B cell (primary cell): ENCODE data around the gene RAI1. TPM values are rescaled to one million over a fixed set of nuclear protein-coding genes. Genes with fewer than 3 reads are reported as not detected.

ENCODE experiments used
- ATAC-seq: fragments of 200-7000 bp; cut with Tn5 transposase; one replicate; pipeline ENCODE4 v1.10.0; 2021; ENCODE audit warnings: low read depth, mild to moderate bottlenecking, moderate number of reproducible peaks, moderate library complexity
- CTCF ChIA-PET: fragments of 350-600 bp; sonication (Branson Sonifier 250); formaldehyde crosslinking; loops from one replicate; lab custom pipeline; 2021; ENCODE audit warnings: antibody characterized with exemption, inconsistent platforms; lab: Charles Lee
- POLR2A ChIA-PET: fragments of 350-600 bp; sonication (Branson Sonifier 250); formaldehyde crosslinking; loops from one replicate; lab custom pipeline; 2021; ENCODE audit warnings: antibody characterized with exemption; lab: Charles Lee
- DNase-seq: peaks from one replicate; pipeline ENCODE4 v3.0.0; 2013
- H2AFZ ChIP-seq: 2 replicates; pipeline ENCODE4 v1.6.1; 2012; ENCODE audit warnings: mild to moderate bottlenecking, low read depth, low read length; ENCODE audit not compliant: insufficient read depth, poor library complexity, severe bottlenecking
- H3K27ac ChIP-seq, 2 donors: 1 replicate in 1 of 2; 2 replicates in 1 of 2; pipeline ENCODE4 v1.5.1; 2012 to 2013; ENCODE audit warnings: low read length in 2 of 2, mild to moderate bottlenecking in 2 of 2, moderate library complexity in 1 of 2
- H3K27me3 ChIP-seq, 4 experiments: fragments of 200-600 bp in 1 of 4; sonication (generic) in 1 of 4; replicated peaks in 1 of 4; 1 replicate in 2 of 4; 2 replicates in 2 of 4; pipeline versions ENCODE4 v1.6.1 to v1.7.0; 2013 to 2016; ENCODE audit warnings: low read length in 3 of 4, mild to moderate bottlenecking in 2 of 4, mixed read lengths in 1 of 4, moderate library complexity in 1 of 4; ENCODE audit not compliant: insufficient read depth in 4 of 4, control insufficient read depth in 3 of 4; ENCODE audit errors: control extremely low read depth in 1 of 4
- H3K36me3 ChIP-seq, 2 experiments: replicated peaks in 1 of 2; 1 replicate in 1 of 2; 2 replicates in 1 of 2; pipeline versions ENCODE4 v1.6.1 to v1.7.1; 2013; ENCODE audit warnings: low read length in 1 of 2; ENCODE audit not compliant: insufficient read depth in 2 of 2, control insufficient read depth in 1 of 2; ENCODE audit errors: control extremely low read depth in 1 of 2, extremely low read depth in 1 of 2
- H3K4me1 ChIP-seq, 2 donors: fragments of 200-600 bp in 1 of 2; sonication (generic) in 1 of 2; 1 replicate in 1 of 2; 2 replicates in 1 of 2; pipeline versions ENCODE4 v1.5.1 to v1.6.1; 2013 to 2017; ENCODE audit warnings: low read length in 2 of 2; ENCODE audit not compliant: control insufficient read depth in 2 of 2, insufficient read depth in 2 of 2
- H3K4me2 ChIP-seq: replicated peaks from 2 replicates; pipeline ENCODE3; 2012; ENCODE audit warnings: mild to moderate bottlenecking, low read depth, low read length; ENCODE audit not compliant: poor library complexity, severe bottlenecking
- H3K4me3 ChIP-seq, 5 experiments: fragments of 200-600 bp in 1 of 5; sonication (generic) in 1 of 5; 1 replicate in 3 of 5; 2 replicates in 2 of 5; pipeline versions ENCODE4 v1.5.1 to v1.7.0; 2011 to 2016; ENCODE audit warnings: low read length in 4 of 5, mild to moderate bottlenecking in 4 of 5, low read depth in 2 of 5, control low read depth in 1 of 5, moderate library complexity in 1 of 5; ENCODE audit not compliant: insufficient read depth in 1 of 5; ENCODE audit errors: control extremely low read depth in 1 of 5, extremely low read depth in 1 of 5
- H3K79me2 ChIP-seq: fragments of 200-600 bp; sonication (generic); one replicate; pipeline ENCODE4 v1.6.0; 2016; ENCODE audit warnings: low read length; ENCODE audit not compliant: control insufficient read depth, insufficient read depth
- H3K9ac ChIP-seq: fragments of 200-600 bp; sonication (generic); 2 replicates; pipeline ENCODE4 v1.6.1; 2017; ENCODE audit warnings: mild to moderate bottlenecking, low read length, moderate library complexity
- H3K9me3 ChIP-seq, 3 donors: one replicate each; pipeline versions ENCODE4 v1.6.1 to v1.7.1; 2013; ENCODE audit warnings: low read length in 2 of 3; ENCODE audit not compliant: control insufficient read depth in 2 of 3, insufficient read depth in 1 of 3; ENCODE audit errors: control extremely low read depth in 1 of 3
- H4K20me1 ChIP-seq: 2 replicates; pipeline ENCODE4 v1.6.0; 2012; ENCODE audit warnings: mild to moderate bottlenecking, low read length; ENCODE audit not compliant: insufficient read depth, control insufficient read depth, poor library complexity, severe bottlenecking
- H3K27ac Mint-ChIP-seq: one replicate; pipeline ENCODE4 v1.8.0; 2021; ENCODE audit warnings: mixed read lengths
- H3K27me3 Mint-ChIP-seq: one replicate; pipeline ENCODE4 v1.8.0; 2021; ENCODE audit warnings: mixed read lengths
- H3K4me1 Mint-ChIP-seq: one replicate; pipeline ENCODE4 v1.8.0; 2021; ENCODE audit warnings: mixed read lengths
- H3K4me3 Mint-ChIP-seq: one replicate; pipeline ENCODE4 v1.8.0; 2021; ENCODE audit warnings: mixed read lengths
- H3K9me3 Mint-ChIP-seq: one replicate; pipeline ENCODE4 v1.8.0; 2022; ENCODE audit warnings: mixed read lengths; ENCODE audit not compliant: insufficient read depth
- EZH2 ChIP-seq: IDR thresholded peaks from 2 replicates; pipeline ENCODE4 v1.6.1; 2012; ENCODE audit warnings: borderline replicate concordance, low read depth, mild to moderate bottlenecking, moderate library complexity, low read length; ENCODE audit not compliant: insufficient read depth, poor library complexity, severe bottlenecking
- WGBS: methylation state at CpG from one replicate; pipeline ENCODE4 v1.1.5; 2013; ENCODE audit warnings: missing lambda C conversion rate; ENCODE audit not compliant: insufficient coverage; 5-methylcytosine and 5-hydroxymethylcytosine counted together
- intact Hi-C: fragments of 100-400 bp; cut with micrococcal nuclease; formaldehyde crosslinking; loops from one replicate; pipeline ENCODE4 v1.10.0; 2022
- polyA plus RNA-seq: library from polyadenylated mRNA; depleted of rRNA; stranded (reverse); fragments of >200 nt; gene quantifications from 2 replicates; pipeline ENCODE4 v1.2.3, GENCODE V29; 2012
- total RNA-seq, 2 donors: library from RNA; stranded (reverse); fragments of 120-200 nt in 1 of 2; gene quantifications; 1 replicate in 1 of 2; 2 replicates in 1 of 2; pipeline versions ENCODE4 v1.2.3 to v1.2.4, GENCODE V29; 2013 to 2022
- TF ChIP-seq, protein P1 (sequence below): fragments of 200-600 bp; IDR thresholded peaks from one replicate; pipeline ENCODE4 v1.8.0; 2022; ENCODE audit warnings: antibody characterized with exemption, mild to moderate bottlenecking

RAI1 gene
- total and polyA plus RNA-seq, 2 donors (not counting 1 experiment from before 2014, with no cell fraction given), result 4.7 to 34.0 TPM

DNA sequence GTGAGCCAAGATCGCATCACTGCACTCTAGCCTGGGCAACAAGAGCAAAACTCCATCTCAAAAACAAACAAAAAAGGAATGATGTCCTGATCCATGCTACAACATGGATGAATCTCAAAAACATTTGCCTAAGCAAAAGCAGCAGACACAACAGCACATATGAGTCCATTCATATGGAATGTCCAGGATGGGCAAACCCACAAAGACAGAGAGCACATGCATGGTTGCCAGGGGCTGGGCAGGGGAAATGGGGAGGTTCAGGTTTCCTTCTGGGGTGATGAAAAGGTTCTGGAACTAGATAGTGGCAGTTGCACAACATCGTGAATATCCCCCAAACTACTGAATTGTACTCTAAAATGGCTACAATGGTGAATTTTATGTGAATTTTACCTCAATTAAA, 35.3 kb upstream of the RAI1 start:
- peaks cover 2% of the 10 kb centered on the region for H3K9me3 Mint-ChIP-seq
- ATAC-seq, result no peak
- ChIA-PET CTCF (interaction anchor here (0.9 kb wide), 1 partner anchor 32 kb away, joined by 3 read pairs; no protein-coding TSS in a partner anchor), POLR2A (no interaction called here)
- Histone ChIP-seq H3K9ac (no peak overlapping the region), H3K4me3 (no peak overlapping the region), H3K79me2 (no peaks in the 10 kb centered on the region), H3K27me3 (peaks cover 0 to 2% (median 0%) of the 10 kb centered on the region in 4 experiments), H4K20me1 (no peaks in the 10 kb centered on the region), H3K9me3 (peaks cover 0 to 16% (median 0%) of the 10 kb centered on the region in 3 donors), H2AFZ (no peak overlapping the region), H3K27ac (no peak overlapping the region), H3K4me1 (no peaks in the 10 kb centered on the region), H3K4me2 (no peak overlapping the region), H3K36me3 (no peaks in the 10 kb centered on the region)
- 100% methylated on average over 1 of the region's 2 CpGs for WGBS
- TF ChIP-seq, protein P1, sequence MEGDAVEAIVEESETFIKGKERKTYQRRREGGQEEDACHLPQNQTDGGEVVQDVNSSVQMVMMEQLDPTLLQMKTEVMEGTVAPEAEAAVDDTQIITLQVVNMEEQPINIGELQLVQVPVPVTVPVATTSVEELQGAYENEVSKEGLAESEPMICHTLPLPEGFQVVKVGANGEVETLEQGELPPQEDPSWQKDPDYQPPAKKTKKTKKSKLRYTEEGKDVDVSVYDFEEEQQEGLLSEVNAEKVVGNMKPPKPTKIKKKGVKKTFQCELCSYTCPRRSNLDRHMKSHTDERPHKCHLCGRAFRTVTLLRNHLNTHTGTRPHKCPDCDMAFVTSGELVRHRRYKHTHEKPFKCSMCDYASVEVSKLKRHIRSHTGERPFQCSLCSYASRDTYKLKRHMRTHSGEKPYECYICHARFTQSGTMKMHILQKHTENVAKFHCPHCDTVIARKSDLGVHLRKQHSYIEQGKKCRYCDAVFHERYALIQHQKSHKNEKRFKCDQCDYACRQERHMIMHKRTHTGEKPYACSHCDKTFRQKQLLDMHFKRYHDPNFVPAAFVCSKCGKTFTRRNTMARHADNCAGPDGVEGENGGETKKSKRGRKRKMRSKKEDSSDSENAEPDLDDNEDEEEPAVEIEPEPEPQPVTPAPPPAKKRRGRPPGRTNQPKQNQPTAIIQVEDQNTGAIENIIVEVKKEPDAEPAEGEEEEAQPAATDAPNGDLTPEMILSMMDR, result no peak
- no peak for TF ChIP-seq EZH2
- peaks cover 10% of the 10 kb centered on the region for H3K27me3 Mint-ChIP-seq
- DNase-seq, result no peak
- no peak overlapping the region for H3K27ac Mint-ChIP-seq
- H3K4me3 Mint-ChIP-seq, result no peak overlapping the region
- intact Hi-C loops, result no loop called here
- H3K4me1 Mint-ChIP-seq, result no peaks in the 10 kb centered on the region

DNA sequence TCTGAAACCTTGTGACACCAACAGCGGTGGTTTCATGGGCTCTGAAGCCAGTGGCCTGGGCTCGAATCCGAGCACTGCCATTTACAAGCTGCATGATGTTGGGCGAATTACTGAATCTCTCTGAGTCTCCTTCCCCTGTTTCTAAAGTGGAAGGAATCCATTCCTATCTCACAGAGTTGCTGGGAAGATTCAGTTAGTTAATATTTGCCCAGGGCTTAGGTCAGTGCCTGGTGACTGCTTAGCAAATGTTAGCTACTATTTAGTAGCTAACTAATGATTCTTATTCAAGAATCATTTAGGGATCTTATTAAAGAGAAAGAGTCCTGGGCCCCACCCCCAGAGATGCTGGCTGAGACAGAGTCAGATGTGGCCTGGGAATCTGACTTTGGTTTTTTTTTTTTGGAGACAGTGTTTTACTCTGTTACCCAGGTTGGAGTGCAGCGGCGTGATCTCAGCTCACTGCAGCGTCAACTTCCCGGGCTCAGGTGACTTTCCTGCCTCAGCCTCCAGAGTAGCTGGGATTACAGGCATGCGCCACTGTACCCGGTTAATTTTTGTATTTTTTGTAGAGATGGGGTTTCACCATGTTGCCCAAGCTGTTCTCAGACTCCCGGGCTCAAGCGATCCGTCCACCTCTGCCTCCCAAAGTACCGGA, 33.6 kb upstream of the RAI1 start:
- Histone ChIP-seq H3K4me1 (no peaks in the 10 kb centered on the region), H3K9ac (no peak overlapping the region), H3K36me3 (no peaks in the 10 kb centered on the region), H3K27me3 (peaks cover 0 to 2% (median 0%) of the 10 kb centered on the region in 4 experiments), H3K27ac (no peak overlapping the region), H3K4me2 (no peak overlapping the region), H3K4me3 (no peak overlapping the region), H3K79me2 (no peaks in the 10 kb centered on the region), H2AFZ (no peak overlapping the region), H3K9me3 (peaks cover 0 to 16% (median 0%) of the 10 kb centered on the region in 3 donors), H4K20me1 (no peaks in the 10 kb centered on the region)
- no peak for ATAC-seq
- ChIA-PET CTCF (interaction anchor here (0.6 to 0.9 kb wide), 2 partner anchors 9 to 151 kb away, joined by 3 to 5 read pairs; no protein-coding TSS in a partner anchor), POLR2A (no interaction called here)
- no peak overlapping the region for H3K4me3 Mint-ChIP-seq
- H3K27me3 Mint-ChIP-seq, result peaks cover 7% of the 10 kb centered on the region
- intact Hi-C loops, result no loop called here
- WGBS, result 94% methylated on average over 5 of the region's 14 CpGs
- no peaks in the 10 kb centered on the region for H3K4me1 Mint-ChIP-seq
- TF ChIP-seq EZH2, result no peak
- TF ChIP-seq, protein P1, result no peak
- no peak overlapping the region for H3K27ac Mint-ChIP-seq
- peaks cover 2% of the 10 kb centered on the region for H3K9me3 Mint-ChIP-seq
- DNase-seq, result no peak
